Aorta (tissue), 5 donors: ENCODE results near the gene MMEL1. TPM values are rescaled to one million over a fixed set of nuclear protein-coding genes. Genes with fewer than 3 reads are reported as not detected.

Experiments used
- ATAC-seq: fragments of 200-7000 bp; cut with Tn5 transposase; one replicate; pipeline ENCODE4 v1.9.1; 2022; ENCODE audit warnings: moderate library complexity; ENCODE audit not compliant: low FRiP score
- DNase-seq, 2 donors: peaks; one replicate each; pipeline ENCODE4 v3.0.0-alpha.2; 2020
- H3K27ac ChIP-seq, 2 donors: one replicate each; pipeline ENCODE4 v1.5.1; 2013; ENCODE audit warnings: low read length in 2 of 2, mild to moderate bottlenecking in 2 of 2, moderate library complexity in 2 of 2, control low read depth in 1 of 2, inconsistent platforms in 1 of 2, low read depth in 1 of 2
- H3K27me3 ChIP-seq, 2 donors: one replicate each; pipeline ENCODE4 v1.6.1; 2013; ENCODE audit warnings: control low read depth in 1 of 2, low read length in 1 of 2, mild to moderate bottlenecking in 1 of 2, moderate library complexity in 1 of 2; ENCODE audit not compliant: insufficient read depth in 2 of 2, control insufficient read depth in 1 of 2
- H3K36me3 ChIP-seq, 2 donors: one replicate each; pipeline ENCODE4 v1.6.1; 2013; ENCODE audit warnings: control low read depth in 1 of 2, low read length in 1 of 2, mild to moderate bottlenecking in 1 of 2; ENCODE audit not compliant: insufficient read depth in 2 of 2, control insufficient read depth in 1 of 2
- H3K4me1 ChIP-seq, 2 donors: one replicate each; pipeline ENCODE4 v1.6.1; 2013; ENCODE audit warnings: low read length in 2 of 2, control low read depth in 1 of 2, mild to moderate bottlenecking in 1 of 2, moderate library complexity in 1 of 2; ENCODE audit not compliant: insufficient read depth in 2 of 2, control insufficient read depth in 1 of 2
- H3K4me3 ChIP-seq, 2 donors: one replicate each; pipeline ENCODE4 v1.5.1; 2013; ENCODE audit warnings: low read length in 2 of 2, control low read depth in 1 of 2, mild to moderate bottlenecking in 1 of 2
- H3K9me3 ChIP-seq: one replicate; pipeline ENCODE4 v1.6.1; 2013; ENCODE audit warnings: mild to moderate bottlenecking, low read length; ENCODE audit not compliant: control insufficient read depth
- WGBS, 2 donors: extraction: QIAGEN DNeasy Blood & Tissue Kit; methylation state at CpG; one replicate each; pipeline ENCODE4 v1.1.7; 2013; 5-methylcytosine and 5-hydroxymethylcytosine counted together
- intact Hi-C, 2 donors: fragments of 100-400 bp; cut with DNase I; formaldehyde crosslinking; loops; one replicate each; pipeline versions ENCODE4 v1.14.2 to v1.15.0; 2022
- polyA plus RNA-seq, 2 donors: library from polyadenylated mRNA; stranded (reverse); fragments of 200-250 nt; gene quantifications; one replicate each; pipeline ENCODE4 v1.2.3, GENCODE V29; 2013
- total RNA-seq, 2 donors: library from RNA; stranded (reverse); fragmentation: NEBNext Ultra II Directional; extraction: Animal tissue kit (Norgen Biotek cat#: 25700); gene quantifications; one replicate each; pipeline ENCODE4 v1.2.1, GENCODE V29; 2021
- donor health status: healthy with polysubstance abuse.
- donor health status: Bipolar disorder and iron deficiency.
- donor health status: DM: no; HTN: no; CAD: no.
- donor health status: DM: no; HTN: no; CAD: no.
- donor health status: DM: yes; HTN: yes; CAD: no.

Gene MMEL1
- total and polyA plus RNA-seq, 4 donors: 0.63 to 2.4 (median 1.4) TPM

- ATAC-seq (no peak), DNase-seq (no peak)
- Histone ChIP-seq H3K36me3 (no peaks in the 10 kb centered on the region), H3K27me3 (no peaks in the 10 kb centered on the region), H3K9me3 (peaks cover 2% of the 10 kb centered on the region), H3K27ac (no peak overlapping the region), H3K4me3 (no peak overlapping the region), H3K4me1 (no peaks in the 10 kb centered on the region)
- intact Hi-C loops: loop anchor here in 1 of 2 donors (10.0 kb wide), 2 partner anchors 95 to 455 kb away; no protein-coding TSS in a partner anchor
- WGBS, 2 donors: 75 to 79% methylated on average over 26 of the region's 26 CpGs
Measured at GRCh38 chr1:2639607-2640521, 7.0 kb upstream of the MMEL1 start.

- no peak for DNase-seq
- Histone ChIP-seq H3K36me3 (no peaks in the 10 kb centered on the region), H3K27me3 (no peaks in the 10 kb centered on the region), H3K9me3 (peaks cover 2% of the 10 kb centered on the region), H3K27ac (no peak overlapping the region), H3K4me3 (no peak overlapping the region), H3K4me1 (no peaks in the 10 kb centered on the region)
- WGBS, 2 donors: 52 to 54% methylated on average over 11 of the region's 11 CpGs
- no peak for ATAC-seq
- intact Hi-C loops: no loop called here
Measured at GRCh38 chr1:2639203-2639602, 6.4 kb upstream of the MMEL1 start.

GRCh38 chr1:2638466-2639115 lies 5.8 kb upstream of the MMEL1 start:
- Histone ChIP-seq H3K27ac (no peak overlapping the region), H3K27me3 (no peaks in the 10 kb centered on the region), H3K36me3 (no peaks in the 10 kb centered on the region), H3K4me3 (no peak overlapping the region), H3K9me3 (peaks cover 2% of the 10 kb centered on the region), H3K4me1 (no peaks in the 10 kb centered on the region)
- no peak for DNase-seq
- no peak for ATAC-seq
- intact Hi-C loops: no loop called here
- WGBS, 2 donors: 69 to 72% methylated on average over 16 of the region's 16 CpGs

GRCh38 chr1:2637442-2638145 lies 4.8 kb upstream of the MMEL1 start:
- no peak for DNase-seq
- peaks cover 2% of the 10 kb centered on the region for H3K9me3 ChIP-seq
- H3K36me3 ChIP-seq: no peaks in the 10 kb centered on the region
- no peaks in the 10 kb centered on the region for H3K4me1 ChIP-seq
- H3K4me3 ChIP-seq: no peak overlapping the region
- ATAC-seq: no peak
- no peaks in the 10 kb centered on the region for H3K27me3 ChIP-seq
- 70 to 72% methylated on average over 10 of the region's 10 CpGs for WGBS, 2 donors
- intact Hi-C loops: no loop called here
- H3K27ac ChIP-seq: no peak overlapping the region

GRCh38 chr1:2636733-2637132 lies 3.9 kb upstream of the MMEL1 start:
- H3K27ac ChIP-seq: no peak overlapping the region
- DNase-seq: no peak
- no peak for ATAC-seq
- no peaks in the 10 kb centered on the region for H3K36me3 ChIP-seq
- no peak overlapping the region for H3K4me3 ChIP-seq
- peaks cover 2% of the 10 kb centered on the region for H3K9me3 ChIP-seq
- H3K4me1 ChIP-seq: no peaks in the 10 kb centered on the region
- no peaks in the 10 kb centered on the region for H3K27me3 ChIP-seq
- intact Hi-C loops: no loop called here
- WGBS, 2 donors: 84 to 86% methylated on average over 7 of the region's 7 CpGs

- no peak overlapping the region for H3K27ac ChIP-seq
- ATAC-seq (no peak), DNase-seq (no peak)
- peaks cover 2% of the 10 kb centered on the region for H3K9me3 ChIP-seq
- intact Hi-C loops: no loop called here
- no peaks in the 10 kb centered on the region for H3K36me3 ChIP-seq
- no peak overlapping the region for H3K4me3 ChIP-seq
- no peaks in the 10 kb centered on the region for H3K4me1 ChIP-seq
- no peaks in the 10 kb centered on the region for H3K27me3 ChIP-seq
- WGBS, 2 donors: 80 to 82% methylated on average over 10 of the region's 10 CpGs
Measured at GRCh38 chr1:2635361-2636010, 2.7 kb upstream of the MMEL1 start.

- ATAC-seq: no peak
- H3K9me3 ChIP-seq: peaks cover 2% of the 10 kb centered on the region
- H3K36me3 ChIP-seq: no peaks in the 10 kb centered on the region
- intact Hi-C loops: no loop called here
- peak in 1 of 2 donors; percentile 48 for DNase-seq
- H3K4me3 ChIP-seq: no peak overlapping the region
- no peak overlapping the region for H3K27ac ChIP-seq
- WGBS, 2 donors: 42 to 49% methylated on average over 8 of the region's 8 CpGs
- H3K4me1 ChIP-seq: no peaks in the 10 kb centered on the region
- no peaks in the 10 kb centered on the region for H3K27me3 ChIP-seq
Measured at GRCh38 chr1:2633936-2634491, 1.2 kb upstream of the MMEL1 start.

GRCh38 chr1:2633366-2633935 lies 635 bp upstream of the MMEL1 start:
- H3K4me3 ChIP-seq: no peak overlapping the region
- no peaks in the 10 kb centered on the region for H3K36me3 ChIP-seq
- H3K27ac ChIP-seq: no peak overlapping the region
- no peak for ATAC-seq
- WGBS, 2 donors: 72 to 75% methylated on average over 12 of the region's 12 CpGs
- DNase-seq: no peak
- intact Hi-C loops: no loop called here
- peaks cover 2% of the 10 kb centered on the region for H3K9me3 ChIP-seq
- no peaks in the 10 kb centered on the region for H3K27me3 ChIP-seq
- H3K4me1 ChIP-seq: no peaks in the 10 kb centered on the region
